Measurements from ENCODE around the gene HSPA8. TPM values are rescaled to one million over a fixed set of nuclear protein-coding genes. Genes with fewer than 3 reads are reported as not detected.

The HSPA8 gene
- total and polyA plus RNA-seq, 2 of the 8 experiments (the other 6 are each of a cell fraction or from before 2014, with no cell fraction given): 1,491 to 2,155 TPM

DNA sequence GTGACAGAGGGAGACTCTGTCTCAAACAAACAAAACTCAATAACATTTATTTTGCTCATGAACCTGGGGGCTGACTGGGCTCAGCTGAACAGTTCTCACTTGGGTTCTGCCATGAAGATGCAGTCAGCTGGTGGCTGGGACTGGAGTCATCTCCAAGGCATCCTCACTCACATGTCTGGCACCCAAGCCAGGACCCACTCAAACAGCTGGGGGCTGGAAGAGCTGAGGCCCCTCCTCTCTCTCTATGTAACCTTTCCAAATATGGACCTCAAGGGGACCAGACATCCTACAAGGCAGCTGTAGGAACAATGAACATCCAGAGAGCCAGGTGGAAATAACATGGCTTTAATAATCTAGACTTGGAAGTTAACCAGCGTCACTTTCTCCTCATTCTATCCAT is 16.8 kb downstream of the HSPA8 start (continued):
- TF ChIP-seq RAD21 (IDR thresholded peaks at IDR 0.05 in 1 of 2, conservative IDR thresholded peaks at IDR 0.05 in 1 of 2; ENCODE audit: low read depth in 2 of 2, low read length in 2 of 2): no peak
- no peak for TF ChIP-seq KDM5A (IDR thresholded peaks at IDR 0.05; ENCODE audit: low read length)
- TF ChIP-seq SRF (IDR thresholded peaks at IDR 0.05; ENCODE audit: low read depth, low read length): no peak
- TF ChIP-seq TAF1 (IDR thresholded peaks at IDR 0.05; ENCODE audit: low read depth, low read length): no peak
- TF ChIP-seq SIN3A (conservative IDR thresholded peaks at IDR 0.05 in 1 of 2, IDR thresholded peaks at IDR 0.05 in 1 of 2; ENCODE audit: low read depth in 1 of 2, low read length in 2 of 2): no peak
- no peak for TF ChIP-seq KDM4A (IDR thresholded peaks at IDR 0.05; ENCODE audit: low read depth, low read length, severe bottlenecking)
- no peak for TF ChIP-seq KDM1A (IDR thresholded peaks at IDR 0.05; ENCODE audit: borderline replicate concordance, low read length)
- TF ChIP-seq, protein P1, sequence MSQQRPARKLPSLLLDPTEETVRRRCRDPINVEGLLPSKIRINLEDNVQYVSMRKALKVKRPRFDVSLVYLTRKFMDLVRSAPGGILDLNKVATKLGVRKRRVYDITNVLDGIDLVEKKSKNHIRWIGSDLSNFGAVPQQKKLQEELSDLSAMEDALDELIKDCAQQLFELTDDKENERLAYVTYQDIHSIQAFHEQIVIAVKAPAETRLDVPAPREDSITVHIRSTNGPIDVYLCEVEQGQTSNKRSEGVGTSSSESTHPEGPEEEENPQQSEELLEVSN (IDR thresholded peaks at IDR 0.05): no peak
- TF ChIP-seq HDAC6 (IDR thresholded peaks at IDR 0.05; ENCODE audit: low read depth, low read length): no peak
- no peak for TF ChIP-seq CTBP2 (IDR thresholded peaks at IDR 0.05; ENCODE audit: borderline replicate concordance, insufficient read depth, insufficient read length, low read length)
- no peak for TF ChIP-seq POLR2A (IDR thresholded peaks at IDR 0.05; ENCODE audit: control extremely low read depth in 1 of 2, low read depth in 2 of 2, low read length in 2 of 2)
